ENCODE results near the gene GRID1. TPM values are rescaled to one million over a fixed set of nuclear protein-coding genes. Genes with fewer than 3 reads are reported as not detected.

Gene GRID1
- total and polyA plus RNA-seq, 9 of the 15 experiments (the other 6 are each of a cell fraction or from before 2014, with no cell fraction given): 0.01 to 7.2 (median 1.2) TPM

GRCh38 chr10:86229811-86230556 lies 136.6 kb downstream of the GRID1 start (continued):
- TF ChIP-seq ZBTB9 (CRISPR knock-in tag; IDR thresholded peaks at IDR 0.05): no peak
- no peak for TF ChIP-seq ZFP30 (CRISPR knock-in tag; IDR thresholded peaks at IDR 0.05; ENCODE audit: borderline replicate concordance)
- TF ChIP-seq KAT2B (IDR thresholded peaks at IDR 0.05; ENCODE audit: low read depth, low read length): no peak
- no peak for TF ChIP-seq RBM22 (IDR thresholded peaks at IDR 0.05; ENCODE audit: low read depth, low read length, poor library complexity, severe bottlenecking)
- no peak for TF ChIP-seq ZNF134 (CRISPR knock-in tag; conservative IDR thresholded peaks at IDR 0.05)
- no peak for TF ChIP-seq HEY1 (CRISPR knock-in tag; IDR thresholded peaks at IDR 0.05; ENCODE audit: borderline replicate concordance)

GRCh38 chr10:86229376-86229775 lies 137.2 kb downstream of the GRID1 start:
- TF ChIP-seq RFX7 (CRISPR knock-in tag; IDR thresholded peaks at IDR 0.05): no peak
- Histone ChIP-seq H3K79me2 (ENCODE audit: control insufficient read depth, insufficient read depth, low read length) (no peaks in the 10 kb centered on the region), H3K4me1 (replicated peaks in 1 of 2; ENCODE audit: control insufficient read depth in 2 of 2, insufficient read depth in 2 of 2, low read length in 2 of 2) (no peaks in the 10 kb centered on the region), H3K36me3 (ENCODE audit: control insufficient read depth, insufficient read depth, low read length) (no peaks in the 10 kb centered on the region), H3K27me3 (ENCODE audit: control insufficient read depth in 2 of 2, insufficient read depth in 2 of 2, low read length in 2 of 2) (no peaks in the 10 kb centered on the region), H4K20me1 (replicated peaks; ENCODE audit: control insufficient read depth, insufficient read depth, low read length) (no peaks in the 10 kb centered on the region), H3K9ac (ENCODE audit: insufficient read depth in 1 of 2, low read depth in 2 of 2, low read length in 2 of 2) (no peak overlapping the region), H2AFZ (ENCODE audit: low read depth, low read length) (no peak overlapping the region), H3K4me3 (no peak overlapping the region), H3K9me1 (ENCODE audit: control insufficient read depth, insufficient read depth, low read length) (no peaks in the 10 kb centered on the region), H3K9me3 (replicated peaks; ENCODE audit: control insufficient read depth, insufficient read depth, low read depth, low read length) (no peaks in the 10 kb centered on the region), H3K27ac (ENCODE audit: extremely low read depth, low read depth, low read length) (no peak overlapping the region), H3K4me2 (ENCODE audit: insufficient read depth, low read length) (no peak overlapping the region)
- 3% methylated on average over 5 of the region's 7 CpGs for WGBS (ENCODE audit: insufficient coverage, low coverage, missing lambda C conversion rate)
- ChIA-PET POLR2A (no interaction called here), CTCF (ENCODE audit: low intra/inter-chr PET ratio) (no interaction called here)
- in situ Hi-C loops (cut with MboI) (no loop called here), intact Hi-C loops (cut with micrococcal nuclease) (no loop called here)
- FAIRE-seq: no peak
- no peak for ATAC-seq
- no TSS peak for BruUV-seq (replicated peaks)
- no peak for DNase-seq (ENCODE audit: extremely low read depth in 1 of 4, low spot score in 3 of 4)
